Measurements from ENCODE around the gene MPPED2.

- TF ChIP-seq CTCF (IDR thresholded peaks at IDR 0.05) (no peak), POLR2A (IDR thresholded peaks at IDR 0.05) (no peak)
Observed at GRCh38 chr11:30559004-30559403, 27.1 kb downstream of the MPPED2 start.
